ENCODE measurements around the gene TAB2. TPM values are rescaled to one million over a fixed set of nuclear protein-coding genes. Genes with fewer than 3 reads are reported as not detected.

Gene TAB2
- polyA plus RNA-seq, 2 of the 4 experiments (the other 2 are of a cell fraction), result 23.0 to 49.0 TPM

GRCh38 chr6:149278997-149279396, 38.5 kb upstream of the TAB2 start:
- 43% methylated on average over 1 of the region's 1 CpG for WGBS (ENCODE audit: missing lambda C conversion rate)

GRCh38 chr6:149284904-149285303, 32.6 kb upstream of the TAB2 start:
- 0 out of 3 replicates have a peak, but pooled peaks cover 4% of the 10 kb centered on the region for H3K4me1 ChIP-seq
- no peak for ATAC-seq
- no peak for TF ChIP-seq SMC3 (IDR thresholded peaks at IDR 0.05)
- TF ChIP-seq HOXB13 (CRISPR knock-in tag; IDR thresholded peaks at IDR 0.05; ENCODE audit: low read depth), result no peak
- no peak overlapping the region for H3K4me2 ChIP-seq
- no peak for FAIRE-seq
- no peaks in the 10 kb centered on the region for H3K9me3 ChIP-seq
- DNase-seq (ENCODE audit: low read depth in 1 of 2, low spot score in 1 of 2), result no peak
- no peak overlapping the region for H3K27ac ChIP-seq
- POLR2A ChIA-PET, result no interaction called here
- WGBS (ENCODE audit: missing lambda C conversion rate), result 45% methylated on average over 3 of the region's 3 CpGs
- CTCF ChIA-PET, result no interaction called here
- H3K4me3 ChIP-seq, result no peak overlapping the region

More at GRCh38 chr6:149278997-149279396, 38.5 kb upstream of the TAB2 start:
- Histone ChIP-seq H3K4me2 (no peak overlapping the region), H3K27ac (no peak overlapping the region), H3K4me1 (no peaks in the 10 kb centered on the region), H3K9me3 (no peaks in the 10 kb centered on the region), H3K4me3 (no peak overlapping the region)
- ATAC-seq (no peak), FAIRE-seq (no peak), DNase-seq (ENCODE audit: low read depth in 1 of 2, low spot score in 1 of 2) (no peak)
- ChIA-PET CTCF (no interaction called here), POLR2A (no interaction called here)
- TF ChIP-seq ESRRA (IDR thresholded peaks at IDR 0.05; ENCODE audit: borderline replicate concordance, low read length) (no peak), FOXS1 (CRISPR knock-in tag; IDR thresholded peaks at IDR 0.05) (no peak), RCOR1 (IDR thresholded peaks at IDR 0.05; ENCODE audit: low read depth, low read length) (no peak), RARB (CRISPR knock-in tag; IDR thresholded peaks at IDR 0.05) (no peak), CBX8 (IDR thresholded peaks at IDR 0.05) (no peak), ZSCAN20 (CRISPR knock-in tag; IDR thresholded peaks at IDR 0.05) (no peak), PBX3 (IDR thresholded peaks at IDR 0.05) (no peak), EP300 (IDR thresholded peaks at IDR 0.05) (no peak), ZFP36 (IDR thresholded peaks at IDR 0.05; ENCODE audit: borderline replicate concordance, partially characterized antibody) (no peak), KDM1A (IDR thresholded peaks at IDR 0.05; ENCODE audit: low read depth) (no peak), POLR2A (IDR thresholded peaks at IDR 0.05; ENCODE audit: low read length) (no peak), E2F6 (IDR thresholded peaks at IDR 0.05; ENCODE audit: borderline replicate concordance, low read depth) (no peak), CBX2 (IDR thresholded peaks at IDR 0.05; ENCODE audit: borderline replicate concordance, low read depth) (no peak), EHMT2 (IDR thresholded peaks at IDR 0.05; ENCODE audit: low read depth) (no peak), MYC (IDR thresholded peaks at IDR 0.05; ENCODE audit: borderline replicate concordance, low read length) (no peak), CEBPB (IDR thresholded peaks at IDR 0.05) (no peak), GATA3 (IDR thresholded peaks at IDR 0.05; ENCODE audit: borderline replicate concordance) (no peak), SREBF2 (IDR thresholded peaks at IDR 0.05) (no peak), KDM5A (IDR thresholded peaks at IDR 0.05) (no peak)

- no peak overlapping the region for H3K4me2 ChIP-seq
- H3K4me1 ChIP-seq, result 0 out of 3 replicates have a peak, but pooled peaks cover 4% of the 10 kb centered on the region
- H3K27ac ChIP-seq, result no peak overlapping the region
- ATAC-seq (no peak), DNase-seq (ENCODE audit: low read depth in 1 of 2, low spot score in 1 of 2) (no peak), FAIRE-seq (no peak)
- CTCF ChIA-PET, result no interaction called here
- 89% methylated on average over 6 of the region's 6 CpGs for WGBS (ENCODE audit: missing lambda C conversion rate)
- POLR2A ChIA-PET, result no interaction called here
- no peaks in the 10 kb centered on the region for H3K9me3 ChIP-seq
- TF ChIP-seq RARB (CRISPR knock-in tag; IDR thresholded peaks at IDR 0.05) (no peak), NR3C1 (IDR thresholded peaks at IDR 0.05) (no peak), HOXA7 (CRISPR knock-in tag; IDR thresholded peaks at IDR 0.05) (no peak), HES2 (IDR thresholded peaks at IDR 0.05) (no peak), ZFP36 (IDR thresholded peaks at IDR 0.05; ENCODE audit: borderline replicate concordance, partially characterized antibody) (no peak)
- H3K4me3 ChIP-seq, result no peak overlapping the region
Measured at GRCh38 chr6:149285626-149286025, 31.9 kb upstream of the TAB2 start.
